Stimulated activated effector memory CD8-positive, alpha-beta T cell treated with anti-CD3 and anti-CD28 coated beads, Interleukin-12 subunit alpha, Interleukin-12 subunit beta, amount 100 ng/mL, for 72 hours (primary cell): ENCODE data around the gene TMEM131L.

Experiments used
- ATAC-seq: fragments of 150-1000 bp; cut with Tn5 transposase; 2 replicates; pipeline ENCODE4 v1.10.0; 2021
- DNase-seq, 2 donors: peaks; one replicate each; pipeline ENCODE4 v3.0.0; 2021 to 2022; ENCODE audit warnings: low spot score in 2 of 2
- H3K27ac Mint-ChIP-seq: one replicate; pipeline ENCODE4 v1.8.0; 2022; ENCODE audit warnings: mild to moderate bottlenecking, mixed read lengths
- H3K36me3 Mint-ChIP-seq: one replicate; pipeline ENCODE4 v1.8.0; 2022; ENCODE audit warnings: mild to moderate bottlenecking, mixed read lengths
- H3K4me1 Mint-ChIP-seq: one replicate; pipeline ENCODE4 v1.8.0; 2022; ENCODE audit warnings: mixed read lengths
- H3K4me3 Mint-ChIP-seq: one replicate; pipeline ENCODE4 v1.8.0; 2022; ENCODE audit warnings: mild to moderate bottlenecking, mixed read lengths
- H3K9me3 Mint-ChIP-seq: one replicate; pipeline ENCODE4 v1.8.0; 2022; ENCODE audit warnings: mixed read lengths

The TMEM131L gene

GRCh38 chr4:153514001-153514526, 47.9 kb downstream of the TMEM131L start:
- Mint-ChIP-seq H3K9me3 (no peaks in the 10 kb centered on the region), H3K4me1 (peaks cover 42% of the 10 kb centered on the region), H3K4me3 (no peak overlapping the region), H3K27ac (no peak overlapping the region), H3K36me3 (peaks cover 12% of the 10 kb centered on the region)
- no peak for DNase-seq
- ATAC-seq: no peak

- H3K4me3 Mint-ChIP-seq: no peak overlapping the region
- peaks cover 50% of the 10 kb centered on the region for H3K4me1 Mint-ChIP-seq
- H3K27ac Mint-ChIP-seq: no peak overlapping the region
Measured at GRCh38 chr4:153514688-153515426, 48.7 kb downstream of the TMEM131L start.

GRCh38 chr4:153517159-153517558, 51.0 kb downstream of the TMEM131L start:
- ATAC-seq (no peak), DNase-seq (no peak)
- Mint-ChIP-seq H3K4me3 (no peak overlapping the region), H3K27ac (no peak overlapping the region), H3K9me3 (no peaks in the 10 kb centered on the region), H3K4me1 (peaks cover 70% of the 10 kb centered on the region), H3K36me3 (peaks cover 14% of the 10 kb centered on the region)

More at GRCh38 chr4:153514688-153515426, 48.7 kb downstream of the TMEM131L start:
- H3K9me3 Mint-ChIP-seq: no peaks in the 10 kb centered on the region
- H3K36me3 Mint-ChIP-seq: peaks cover 6% of the 10 kb centered on the region
- ATAC-seq (no peak), DNase-seq (no peak)

GRCh38 chr4:153518001-153518400, 51.8 kb downstream of the TMEM131L start:
- H3K4me3 Mint-ChIP-seq: peak overlapping the region; percentile 58
- peaks cover 70% of the 10 kb centered on the region for H3K4me1 Mint-ChIP-seq
- peaks cover 19% of the 10 kb centered on the region for H3K36me3 Mint-ChIP-seq
- peak overlapping the region; percentile 57 for H3K27ac Mint-ChIP-seq
- ATAC-seq (no peak), DNase-seq (no peak)
- no peaks in the 10 kb centered on the region for H3K9me3 Mint-ChIP-seq

GRCh38 chr4:153518637-153519389, 52.7 kb downstream of the TMEM131L start:
- Mint-ChIP-seq H3K27ac (peak overlapping the region; percentile 57), H3K36me3 (peaks cover 19% of the 10 kb centered on the region), H3K4me3 (peak overlapping the region; percentile 58), H3K9me3 (no peaks in the 10 kb centered on the region), H3K4me1 (peaks cover 70% of the 10 kb centered on the region)
- ATAC-seq: no peak
- DNase-seq: no peak

- H3K9me3 Mint-ChIP-seq: no peaks in the 10 kb centered on the region
- DNase-seq: no peak
- peaks cover 74% of the 10 kb centered on the region for H3K4me1 Mint-ChIP-seq
- peak overlapping the region; percentile 57 for H3K27ac Mint-ChIP-seq
- ATAC-seq: no peak
- peaks cover 19% of the 10 kb centered on the region for H3K36me3 Mint-ChIP-seq
- peak overlapping the region; percentile 58 for H3K4me3 Mint-ChIP-seq
Measured at GRCh38 chr4:153519687-153520086, 53.5 kb downstream of the TMEM131L start.

- no peak overlapping the region for H3K4me3 Mint-ChIP-seq
- DNase-seq (no peak), ATAC-seq (no peak)
- H3K4me1 Mint-ChIP-seq: peaks cover 74% of the 10 kb centered on the region
- H3K9me3 Mint-ChIP-seq: no peaks in the 10 kb centered on the region
- H3K27ac Mint-ChIP-seq: no peak overlapping the region
- peaks cover 19% of the 10 kb centered on the region for H3K36me3 Mint-ChIP-seq
Measured at GRCh38 chr4:153520227-153520626, 54.1 kb downstream of the TMEM131L start.

- H3K4me1 Mint-ChIP-seq: peaks cover 73% of the 10 kb centered on the region
- ATAC-seq: no peak
- H3K9me3 Mint-ChIP-seq: no peaks in the 10 kb centered on the region
- no peak for DNase-seq
- peak overlapping the region; percentile 73 for H3K4me3 Mint-ChIP-seq
- H3K27ac Mint-ChIP-seq: no peak overlapping the region
- peaks cover 19% of the 10 kb centered on the region for H3K36me3 Mint-ChIP-seq
Measured at GRCh38 chr4:153520801-153521329, 54.7 kb downstream of the TMEM131L start.

GRCh38 chr4:153521478-153521877, 55.3 kb downstream of the TMEM131L start:
- ATAC-seq (no peak), DNase-seq (no peak)
- Mint-ChIP-seq H3K4me3 (peak overlapping the region; percentile 73), H3K27ac (peak overlapping the region; percentile 94), H3K9me3 (no peaks in the 10 kb centered on the region), H3K36me3 (peaks cover 19% of the 10 kb centered on the region), H3K4me1 (peaks cover 79% of the 10 kb centered on the region)

GRCh38 chr4:153521999-153522801, 56.0 kb downstream of the TMEM131L start:
- Mint-ChIP-seq H3K4me1 (peaks cover 86% of the 10 kb centered on the region), H3K36me3 (peaks cover 19% of the 10 kb centered on the region), H3K4me3 (peak overlapping the region; percentile 73), H3K27ac (peak overlapping the region; percentile 94), H3K9me3 (no peaks in the 10 kb centered on the region)
- peak; percentile 26 to 81 for DNase-seq
- ATAC-seq: peak; percentile 89

GRCh38 chr4:153522802-153523094, 56.6 kb downstream of the TMEM131L start:
- no peaks in the 10 kb centered on the region for H3K9me3 Mint-ChIP-seq

GRCh38 chr4:153523164-153523796, 57.1 kb downstream of the TMEM131L start:
- Mint-ChIP-seq H3K9me3 (no peaks in the 10 kb centered on the region), H3K4me1 (peaks cover 92% of the 10 kb centered on the region), H3K27ac (peak overlapping the region; percentile 94), H3K36me3 (peaks cover 25% of the 10 kb centered on the region), H3K4me3 (peak overlapping the region; percentile 73)
- ATAC-seq (no peak), DNase-seq (no peak)

More at GRCh38 chr4:153522802-153523094, 56.6 kb downstream of the TMEM131L start:
- H3K4me3 Mint-ChIP-seq: peak overlapping the region; percentile 73
- H3K4me1 Mint-ChIP-seq: peaks cover 91% of the 10 kb centered on the region
- peaks cover 23% of the 10 kb centered on the region for H3K36me3 Mint-ChIP-seq
- DNase-seq: peak in 1 of 2 donors; percentile 38
- peak; percentile 91 for ATAC-seq
- H3K27ac Mint-ChIP-seq: peak overlapping the region; percentile 94

- Mint-ChIP-seq H3K36me3 (peaks cover 31% of the 10 kb centered on the region), H3K9me3 (no peaks in the 10 kb centered on the region), H3K27ac (peak overlapping the region; percentile 94), H3K4me3 (peak overlapping the region; percentile 73), H3K4me1 (peaks cover 93% of the 10 kb centered on the region)
- no peak for ATAC-seq
- no peak for DNase-seq
Measured at GRCh38 chr4:153523941-153524386, 57.8 kb downstream of the TMEM131L start.

GRCh38 chr4:153524682-153525081, 58.5 kb downstream of the TMEM131L start:
- no peak overlapping the region for H3K27ac Mint-ChIP-seq
- peaks cover 93% of the 10 kb centered on the region for H3K4me1 Mint-ChIP-seq
- no peak for DNase-seq
- H3K4me3 Mint-ChIP-seq: peak overlapping the region; percentile 14
- ATAC-seq: no peak
- no peaks in the 10 kb centered on the region for H3K9me3 Mint-ChIP-seq
- peaks cover 31% of the 10 kb centered on the region for H3K36me3 Mint-ChIP-seq
